PFSK-1 (cell line): ENCODE results near the gene VTI1A.

Source experiments
- POLR2AphosphoS5 ChIP-seq: IDR thresholded peaks from 2 replicates; pipeline ENCODE4 v1.6.1; 2012; ENCODE audit warnings: low read depth, mild to moderate bottlenecking, control low read depth, low read length, moderate library complexity
- SIN3A ChIP-seq: IDR thresholded peaks from 2 replicates; pipeline ENCODE4 v1.6.1; 2012; ENCODE audit warnings: mild to moderate bottlenecking, low read length, moderate library complexity, borderline replicate concordance; ENCODE audit not compliant: insufficient read depth
- TAF1 ChIP-seq: IDR thresholded peaks from 2 replicates; pipeline ENCODE4 v1.6.1; 2012; ENCODE audit warnings: low read length, control low read depth, borderline replicate concordance; ENCODE audit not compliant: insufficient read depth

- no peak for TF ChIP-seq POLR2AphosphoS5
- TF ChIP-seq SIN3A = no peak
- no peak for TF ChIP-seq TAF1
Observed at GRCh38 chr10:112826018-112826697, 379.1 kb downstream of the VTI1A start.
